ENCODE data around the gene NRP1. TPM values are rescaled to one million over a fixed set of nuclear protein-coding genes. Genes with fewer than 3 reads are reported as not detected.

Gene NRP1
- polyA plus RNA-seq, 3 donors = 1.1 to 1.7 (median 1.3) TPM

GRCh38 chr10:33162248-33162575 is 172.3 kb downstream of the NRP1 start:
- Mint-ChIP-seq H3K36me3 (no peaks in the 10 kb centered on the region), H3K27ac (no peak overlapping the region), H3K4me1 (peaks cover 2% of the 10 kb centered on the region), H3K4me3 (no peak overlapping the region), H3K27me3 (ENCODE audit: low read depth in 3 of 3) (peaks cover 2 to 5% (median 3%) of the 10 kb centered on the region in 3 donors), H3K9me3 (peaks cover 0 to 3% (median 0%) of the 10 kb centered on the region in 7 donors)
- H3K27me3 ChIP-seq (ENCODE audit: control insufficient read depth in 2 of 2, insufficient read depth in 2 of 2, low read length in 2 of 2) = no peaks in the 10 kb centered on the region
- WGBS (ENCODE audit: insufficient coverage) = no CpG with 5 or more reads among the region's 3 CpGs
- no peak for DNase-seq
- no peak overlapping the region for H3K4me2 ChIP-seq (replicated peaks; ENCODE audit: extremely low read depth, low read length, poor library complexity, severe bottlenecking)
- H3K36me3 ChIP-seq (replicated peaks in 1 of 2; ENCODE audit: control insufficient read depth in 1 of 2, insufficient read depth in 2 of 2, low read length in 2 of 2) = no peaks in the 10 kb centered on the region
- H4K20me1 ChIP-seq (ENCODE audit: insufficient read depth, low read length) = no peaks in the 10 kb centered on the region
- H3K4me1 ChIP-seq (ENCODE audit: control insufficient read depth in 1 of 2, insufficient read depth in 2 of 2, low read length in 2 of 2) = peaks cover 0 to 2% of the 10 kb centered on the region in 2 donors
- H2AFZ ChIP-seq (ENCODE audit: insufficient read depth, low read depth, low read length, poor library complexity, severe bottlenecking) = no peak overlapping the region
- no peak overlapping the region for H3K4me3 ChIP-seq (replicated peaks in 1 of 3; ENCODE audit: low read depth in 2 of 3, low read length in 3 of 3)
- no peaks in the 10 kb centered on the region for H3K79me2 ChIP-seq (ENCODE audit: insufficient read depth, low read length)
- H3K27ac ChIP-seq (ENCODE audit: low read depth in 1 of 2, low read length in 2 of 2) = no peak overlapping the region
- no peaks in the 10 kb centered on the region for H3K9me3 ChIP-seq (replicated peaks in 1 of 2; ENCODE audit: control insufficient read depth in 1 of 2, insufficient read depth in 1 of 2, low read length in 2 of 2)
- no peak for TF ChIP-seq CTCF (IDR thresholded peaks at IDR 0.05)
- no peak overlapping the region for H3K9ac ChIP-seq (ENCODE audit: insufficient read depth, low read length, poor library complexity, severe bottlenecking)
- intact Hi-C loops (cut with micrococcal nuclease) = no loop called here

GRCh38 chr10:33161550-33162247 is 172.8 kb downstream of the NRP1 start:
- no peak overlapping the region for H3K4me3 ChIP-seq (replicated peaks in 1 of 3; ENCODE audit: low read depth in 2 of 3, low read length in 3 of 3)
- no peak for TF ChIP-seq CTCF (IDR thresholded peaks at IDR 0.05)
- H3K9ac ChIP-seq (ENCODE audit: insufficient read depth, low read length, poor library complexity, severe bottlenecking) = no peak overlapping the region
- H3K9me3 ChIP-seq (replicated peaks in 1 of 2; ENCODE audit: control insufficient read depth in 1 of 2, insufficient read depth in 1 of 2, low read length in 2 of 2) = no peaks in the 10 kb centered on the region
- Mint-ChIP-seq H3K36me3 (no peaks in the 10 kb centered on the region), H3K27me3 (ENCODE audit: low read depth in 3 of 3) (peaks cover 2 to 5% (median 3%) of the 10 kb centered on the region in 3 donors), H3K9me3 (peaks cover 0 to 3% (median 0%) of the 10 kb centered on the region in 7 donors), H3K4me3 (no peak overlapping the region), H3K27ac (no peak overlapping the region), H3K4me1 (peaks cover 5% of the 10 kb centered on the region)
- no peak overlapping the region for H2AFZ ChIP-seq (ENCODE audit: insufficient read depth, low read depth, low read length, poor library complexity, severe bottlenecking)
- H3K27ac ChIP-seq (ENCODE audit: low read depth in 1 of 2, low read length in 2 of 2) = no peak overlapping the region
- WGBS (ENCODE audit: insufficient coverage) = 71% methylated on average over 1 of the region's 6 CpGs
- H3K36me3 ChIP-seq (replicated peaks in 1 of 2; ENCODE audit: control insufficient read depth in 1 of 2, insufficient read depth in 2 of 2, low read length in 2 of 2) = no peaks in the 10 kb centered on the region
- H3K4me1 ChIP-seq (ENCODE audit: control insufficient read depth in 1 of 2, insufficient read depth in 2 of 2, low read length in 2 of 2) = peaks cover 0 to 3% of the 10 kb centered on the region in 2 donors
- H3K27me3 ChIP-seq (ENCODE audit: control insufficient read depth in 2 of 2, insufficient read depth in 2 of 2, low read length in 2 of 2) = no peaks in the 10 kb centered on the region
- H3K79me2 ChIP-seq (ENCODE audit: insufficient read depth, low read length) = no peaks in the 10 kb centered on the region
- intact Hi-C loops (cut with micrococcal nuclease) = no loop called here
- no peak overlapping the region for H3K4me2 ChIP-seq (replicated peaks; ENCODE audit: extremely low read depth, low read length, poor library complexity, severe bottlenecking)
- H4K20me1 ChIP-seq (ENCODE audit: insufficient read depth, low read length) = no peaks in the 10 kb centered on the region
- DNase-seq = no peak
